H1 (cell line): ENCODE data around the gene ATOH8.

Experiments
- CREB1 ChIP-seq: IDR thresholded peaks from 2 replicates; pipeline ENCODE4 v1.6.1; 2012; ENCODE audit warnings: inconsistent platforms
- EGR1 ChIP-seq: IDR thresholded peaks from 2 replicates; pipeline ENCODE4 v1.6.1; 2011; ENCODE audit warnings: low read depth, low read length, borderline replicate concordance
- EP300 ChIP-seq, 2 experiments: IDR thresholded peaks; 1 replicate in 1 of 2; 2 replicates in 1 of 2; pipeline ENCODE4 v1.6.1; 2011 to 2012; ENCODE audit warnings: low read depth in 2 of 2, low read length in 2 of 2, mild to moderate bottlenecking in 2 of 2, borderline replicate concordance in 1 of 2, inconsistent platforms in 1 of 2, moderate library complexity in 1 of 2
- EZH2 ChIP-seq: fragments of 200-600 bp; sonication (generic); IDR thresholded peaks from 2 replicates; pipeline ENCODE4 v1.7.1; 2012; ENCODE audit warnings: low read depth, mild to moderate bottlenecking, moderate library complexity, low read length, inconsistent platforms; ENCODE audit not compliant: severe bottlenecking
- JUN ChIP-seq: IDR thresholded peaks from 2 replicates; pipeline ENCODE4 v1.6.1; 2011; ENCODE audit warnings: low read depth, mild to moderate bottlenecking, improper control_type of control experiment, low read length
- NANOG ChIP-seq: IDR thresholded peaks from 2 replicates; pipeline ENCODE4 v1.6.1; 2011; ENCODE audit warnings: low read length, low read depth, mild to moderate bottlenecking, inconsistent platforms; ENCODE audit not compliant: insufficient read depth, poor library complexity, severe bottlenecking
- POLR2A ChIP-seq, 2 experiments: IDR thresholded peaks; 1 replicate in 1 of 2; 2 replicates in 1 of 2; pipeline ENCODE4 v1.6.1; 2011; ENCODE audit warnings: low read depth in 2 of 2, low read length in 2 of 2, mild to moderate bottlenecking in 2 of 2; ENCODE audit errors: control extremely low read depth in 1 of 2
- TEAD4 ChIP-seq: IDR thresholded peaks from 2 replicates; pipeline ENCODE4 v1.6.1; 2012; ENCODE audit warnings: low read depth, low read length, inconsistent platforms, mixed read lengths
- YY1 ChIP-seq: IDR thresholded peaks from 2 replicates; pipeline ENCODE4 v1.6.1; 2011; ENCODE audit warnings: low read depth, mild to moderate bottlenecking, low read length
- TF ChIP-seq, protein P1 (sequence below), 3 experiments: IDR thresholded peaks; 1 replicate in 2 of 3; 2 replicates in 1 of 3; pipeline versions ENCODE4 v1.5.1 to v1.6.1; 2011; ENCODE audit warnings: low read length in 3 of 3, mild to moderate bottlenecking in 3 of 3, inconsistent platforms in 2 of 3, low read depth in 1 of 3, moderate library complexity in 1 of 3; ENCODE audit not compliant: insufficient read depth in 1 of 3; ENCODE audit errors: control extremely low read depth in 1 of 3

DNA sequence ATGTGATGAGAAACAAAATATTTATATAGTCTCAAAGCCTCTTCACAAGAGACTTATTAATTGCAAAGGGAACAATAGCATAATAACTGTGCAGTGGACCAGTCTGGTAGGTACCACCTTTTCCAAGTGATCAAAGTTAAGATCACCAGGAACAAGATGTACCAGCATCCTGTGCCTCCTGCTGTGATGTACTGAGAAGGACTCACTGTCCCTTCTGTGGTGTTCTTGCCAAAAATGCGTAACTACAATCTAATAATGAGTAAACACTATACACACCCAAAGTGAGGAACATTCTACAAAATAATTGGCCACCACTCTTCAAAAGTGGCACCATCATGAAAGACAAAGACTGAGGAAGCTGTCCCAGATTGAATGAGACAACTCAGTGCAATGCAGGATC, 45.1 kb upstream of the ATOH8 start:
- no peak for TF ChIP-seq POLR2A (IDR thresholded peaks at IDR 0.05; ENCODE audit: control extremely low read depth in 1 of 2, low read depth in 2 of 2, low read length in 2 of 2)
- TF ChIP-seq, protein P1, sequence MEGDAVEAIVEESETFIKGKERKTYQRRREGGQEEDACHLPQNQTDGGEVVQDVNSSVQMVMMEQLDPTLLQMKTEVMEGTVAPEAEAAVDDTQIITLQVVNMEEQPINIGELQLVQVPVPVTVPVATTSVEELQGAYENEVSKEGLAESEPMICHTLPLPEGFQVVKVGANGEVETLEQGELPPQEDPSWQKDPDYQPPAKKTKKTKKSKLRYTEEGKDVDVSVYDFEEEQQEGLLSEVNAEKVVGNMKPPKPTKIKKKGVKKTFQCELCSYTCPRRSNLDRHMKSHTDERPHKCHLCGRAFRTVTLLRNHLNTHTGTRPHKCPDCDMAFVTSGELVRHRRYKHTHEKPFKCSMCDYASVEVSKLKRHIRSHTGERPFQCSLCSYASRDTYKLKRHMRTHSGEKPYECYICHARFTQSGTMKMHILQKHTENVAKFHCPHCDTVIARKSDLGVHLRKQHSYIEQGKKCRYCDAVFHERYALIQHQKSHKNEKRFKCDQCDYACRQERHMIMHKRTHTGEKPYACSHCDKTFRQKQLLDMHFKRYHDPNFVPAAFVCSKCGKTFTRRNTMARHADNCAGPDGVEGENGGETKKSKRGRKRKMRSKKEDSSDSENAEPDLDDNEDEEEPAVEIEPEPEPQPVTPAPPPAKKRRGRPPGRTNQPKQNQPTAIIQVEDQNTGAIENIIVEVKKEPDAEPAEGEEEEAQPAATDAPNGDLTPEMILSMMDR (IDR thresholded peaks at IDR 0.05; ENCODE audit: control extremely low read depth in 1 of 3, insufficient read depth in 1 of 3, low read depth in 1 of 3, low read length in 3 of 3) = no peak
- TF ChIP-seq JUN = no peak
- no peak for TF ChIP-seq NANOG
- TF ChIP-seq YY1 = no peak
- no peak for TF ChIP-seq EGR1
- no peak for TF ChIP-seq CREB1
- no peak for TF ChIP-seq EZH2
- no peak for TF ChIP-seq EP300 (IDR thresholded peaks at IDR 0.05; ENCODE audit: borderline replicate concordance in 1 of 2, low read depth in 2 of 2, low read length in 2 of 2)
- TF ChIP-seq TEAD4 = no peak
